Activated T-cell treated with anti-CD3 and anti-CD28 coated beads for 48 hours (primary cell): ENCODE measurements around the gene RIPOR3.
"Not testable (repeated sequence)": the region's sequence is repeated elsewhere in the genome, so short reads cannot be mapped to it uniquely, and the experiment has no call there.

Source experiments
- DNase-seq: peaks from one replicate; pipeline ENCODE4 v3.0.0-alpha.2; 2020; ENCODE audit warnings: low read depth

RIPOR3 gene

GRCh38 chr20:50632236-50632635, 59.1 kb downstream of the RIPOR3 start:
- DNase-seq, result no peak

GRCh38 chr20:50630578-50631263, 60.6 kb downstream of the RIPOR3 start:
- no peak for DNase-seq

- no peak for DNase-seq
Measured at GRCh38 chr20:50629670-50630045, 61.7 kb downstream of the RIPOR3 start.

GRCh38 chr20:50628853-50629669, 62.3 kb downstream of the RIPOR3 start:
- DNase-seq, result no peak

- DNase-seq, result no peak
Measured at GRCh38 chr20:50628332-50628731, 63.0 kb downstream of the RIPOR3 start.

- DNase-seq, result no peak
Measured at GRCh38 chr20:50627747-50628146, 63.6 kb downstream of the RIPOR3 start.

GRCh38 chr20:50625986-50626677, 65.2 kb downstream of the RIPOR3 start:
- peak; percentile 26 for DNase-seq

GRCh38 chr20:50624351-50625016, 66.9 kb downstream of the RIPOR3 start:
- no peak for DNase-seq

GRCh38 chr20:50621068-50621665, 70.2 kb downstream of the RIPOR3 start:
- no peak for DNase-seq

GRCh38 chr20:50620459-50620858, 70.9 kb downstream of the RIPOR3 start:
- not testable (repeated sequence) for DNase-seq

GRCh38 chr20:50618537-50618936, 72.8 kb downstream of the RIPOR3 start:
- DNase-seq, result no peak

GRCh38 chr20:50617022-50617421, 74.3 kb downstream of the RIPOR3 start:
- DNase-seq, result no peak

- no peak for DNase-seq
Measured at GRCh38 chr20:50615407-50615806, 75.9 kb downstream of the RIPOR3 start.

- DNase-seq, result no peak
Measured at GRCh38 chr20:50613438-50614169, 77.7 kb downstream of the RIPOR3 start.

GRCh38 chr20:50611128-50611810, 80.1 kb downstream of the RIPOR3 start:
- no peak for DNase-seq

GRCh38 chr20:50610212-50610718, 81.1 kb downstream of the RIPOR3 start:
- no peak for DNase-seq

GRCh38 chr20:50609438-50609989, 81.8 kb downstream of the RIPOR3 start:
- DNase-seq, result no peak

- DNase-seq, result no peak
Measured at GRCh38 chr20:50608750-50609104, 82.6 kb downstream of the RIPOR3 start.

GRCh38 chr20:50607850-50608749, 83.2 kb downstream of the RIPOR3 start:
- DNase-seq, result no peak
